Osteocyte (in vitro differentiated cells): ENCODE data around the gene EPS15. TPM values are rescaled to one million over a fixed set of nuclear protein-coding genes. Genes with fewer than 3 reads are reported as not detected.
"Not testable (repeated sequence)": the region's sequence is repeated elsewhere in the genome, so short reads cannot be mapped to it uniquely, and the experiment has no call there.

Source experiments
- DNase-seq: peaks from one replicate; pipeline ENCODE4 v3.0.0; 2021; ENCODE audit warnings: mixed read lengths; ENCODE audit not compliant: unreplicated experiment; ENCODE audit errors: extremely low spot score
- H3K27ac Mint-ChIP-seq: one replicate; pipeline ENCODE4 v1.8.0; 2021; ENCODE audit warnings: mild to moderate bottlenecking, mixed read lengths; ENCODE audit not compliant: unreplicated experiment
- H3K27me3 Mint-ChIP-seq: one replicate; pipeline ENCODE4 v1.8.0; 2021; ENCODE audit warnings: mixed read lengths; ENCODE audit not compliant: unreplicated experiment
- H3K36me3 Mint-ChIP-seq: one replicate; pipeline ENCODE4 v1.8.0; 2021; ENCODE audit warnings: mixed read lengths; ENCODE audit not compliant: unreplicated experiment
- H3K4me1 Mint-ChIP-seq: one replicate; pipeline ENCODE4 v1.8.0; 2021; ENCODE audit warnings: mixed read lengths; ENCODE audit not compliant: unreplicated experiment
- H3K4me3 Mint-ChIP-seq: one replicate; pipeline ENCODE4 v1.8.0; 2021; ENCODE audit warnings: mild to moderate bottlenecking, moderate library complexity, mixed read lengths; ENCODE audit not compliant: unreplicated experiment
- H3K9me3 Mint-ChIP-seq: one replicate; pipeline ENCODE4 v1.8.0; 2021; ENCODE audit warnings: mixed read lengths; ENCODE audit not compliant: unreplicated experiment
- total RNA-seq: library from RNA; stranded (reverse); gene quantifications from 2 replicates; pipeline ENCODE4 v1.2.1, GENCODE V29; 2021
- TF ChIP-seq, protein P1 (sequence below): fragments of 200-600 bp; sonication (generic); IDR thresholded peaks from 2 replicates; pipeline ENCODE4 v1.5.0; 2021; ENCODE audit warnings: antibody characterized with exemption, mild to moderate bottlenecking, moderate library complexity

EPS15 gene
- total RNA-seq, 1 donor from 2014 or later = 62.4 TPM

DNA sequence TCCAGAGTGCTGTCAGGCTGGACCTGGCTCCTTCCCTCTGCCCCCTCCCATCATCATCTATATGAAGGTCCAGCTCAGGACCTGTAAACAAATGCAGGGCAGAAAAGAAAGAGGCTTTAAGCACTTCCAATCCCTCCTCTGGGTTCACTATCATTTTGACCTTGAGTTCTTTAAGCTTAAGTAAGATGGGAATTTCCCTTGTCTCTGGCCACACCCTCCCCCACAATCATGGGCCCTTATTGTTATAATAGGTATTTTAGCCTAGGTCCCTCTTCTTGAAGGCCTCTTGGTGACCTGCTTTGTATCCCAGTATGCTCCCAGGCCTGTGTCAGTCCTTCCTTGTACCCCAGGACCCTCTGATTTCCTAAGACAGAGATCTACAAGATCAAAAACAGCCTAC is 45.1 kb upstream of the EPS15 start:
- H3K27me3 Mint-ChIP-seq = no peaks in the 10 kb centered on the region
- H3K36me3 Mint-ChIP-seq = no peaks in the 10 kb centered on the region
- H3K9me3 Mint-ChIP-seq = no peaks in the 10 kb centered on the region
- TF ChIP-seq, protein P1, sequence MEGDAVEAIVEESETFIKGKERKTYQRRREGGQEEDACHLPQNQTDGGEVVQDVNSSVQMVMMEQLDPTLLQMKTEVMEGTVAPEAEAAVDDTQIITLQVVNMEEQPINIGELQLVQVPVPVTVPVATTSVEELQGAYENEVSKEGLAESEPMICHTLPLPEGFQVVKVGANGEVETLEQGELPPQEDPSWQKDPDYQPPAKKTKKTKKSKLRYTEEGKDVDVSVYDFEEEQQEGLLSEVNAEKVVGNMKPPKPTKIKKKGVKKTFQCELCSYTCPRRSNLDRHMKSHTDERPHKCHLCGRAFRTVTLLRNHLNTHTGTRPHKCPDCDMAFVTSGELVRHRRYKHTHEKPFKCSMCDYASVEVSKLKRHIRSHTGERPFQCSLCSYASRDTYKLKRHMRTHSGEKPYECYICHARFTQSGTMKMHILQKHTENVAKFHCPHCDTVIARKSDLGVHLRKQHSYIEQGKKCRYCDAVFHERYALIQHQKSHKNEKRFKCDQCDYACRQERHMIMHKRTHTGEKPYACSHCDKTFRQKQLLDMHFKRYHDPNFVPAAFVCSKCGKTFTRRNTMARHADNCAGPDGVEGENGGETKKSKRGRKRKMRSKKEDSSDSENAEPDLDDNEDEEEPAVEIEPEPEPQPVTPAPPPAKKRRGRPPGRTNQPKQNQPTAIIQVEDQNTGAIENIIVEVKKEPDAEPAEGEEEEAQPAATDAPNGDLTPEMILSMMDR = no peak
- DNase-seq = no peak
- H3K4me3 Mint-ChIP-seq = no peak overlapping the region
- H3K27ac Mint-ChIP-seq = no peak overlapping the region
- peaks cover 15% of the 10 kb centered on the region for H3K4me1 Mint-ChIP-seq

DNA sequence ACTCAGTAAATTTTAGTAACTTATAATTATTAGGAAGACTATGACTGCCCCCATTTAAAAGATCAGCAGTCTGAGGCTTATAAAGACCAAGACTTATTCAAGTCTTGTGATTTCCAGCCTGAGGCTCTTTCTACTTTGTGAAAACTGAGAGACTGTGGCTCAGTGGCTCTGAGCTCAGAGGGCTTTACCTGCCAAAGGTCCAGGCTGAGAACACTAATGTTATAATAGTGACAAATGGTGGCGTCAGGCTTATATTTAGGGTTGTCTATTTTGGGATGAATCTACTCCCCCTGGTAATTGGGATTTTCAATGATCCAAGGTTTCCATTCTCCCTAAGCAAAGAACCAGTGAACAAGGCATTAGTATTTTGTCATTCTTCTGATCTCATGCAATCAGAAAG is 42.6 kb upstream of the EPS15 start:
- TF ChIP-seq, protein P1 = no peak
- H3K9me3 Mint-ChIP-seq = no peaks in the 10 kb centered on the region
- H3K27me3 Mint-ChIP-seq = no peaks in the 10 kb centered on the region
- no peak overlapping the region for H3K27ac Mint-ChIP-seq
- H3K4me1 Mint-ChIP-seq = peaks cover 23% of the 10 kb centered on the region
- H3K4me3 Mint-ChIP-seq = no peak overlapping the region
- H3K36me3 Mint-ChIP-seq = no peaks in the 10 kb centered on the region
- DNase-seq = no peak

DNA sequence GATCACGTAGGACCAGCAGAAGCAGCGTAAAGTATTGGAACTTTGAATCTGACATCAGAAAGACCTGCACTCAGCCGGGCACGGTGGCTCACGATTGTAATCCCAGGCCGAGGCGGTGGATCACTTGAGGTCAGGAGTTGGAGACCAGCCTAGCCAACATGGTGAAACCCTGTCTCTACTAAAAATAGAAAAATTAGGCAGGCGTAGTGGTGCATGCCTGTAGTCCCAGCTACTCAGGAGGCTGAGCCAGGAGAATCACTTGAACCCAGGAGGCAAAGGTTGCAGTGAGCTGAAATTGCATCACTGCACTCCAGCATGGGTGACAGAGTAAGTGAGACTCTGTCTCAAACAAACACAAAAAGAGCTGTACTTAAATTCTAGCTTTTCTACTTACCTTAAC is 41.8 kb upstream of the EPS15 start:
- H3K27ac Mint-ChIP-seq, H3K36me3 Mint-ChIP-seq, H3K27me3 Mint-ChIP-seq, H3K9me3 Mint-ChIP-seq, H3K4me3 Mint-ChIP-seq, DNase-seq: not testable (repeated sequence)
- peaks cover 26% of the 10 kb centered on the region for H3K4me1 Mint-ChIP-seq

DNA sequence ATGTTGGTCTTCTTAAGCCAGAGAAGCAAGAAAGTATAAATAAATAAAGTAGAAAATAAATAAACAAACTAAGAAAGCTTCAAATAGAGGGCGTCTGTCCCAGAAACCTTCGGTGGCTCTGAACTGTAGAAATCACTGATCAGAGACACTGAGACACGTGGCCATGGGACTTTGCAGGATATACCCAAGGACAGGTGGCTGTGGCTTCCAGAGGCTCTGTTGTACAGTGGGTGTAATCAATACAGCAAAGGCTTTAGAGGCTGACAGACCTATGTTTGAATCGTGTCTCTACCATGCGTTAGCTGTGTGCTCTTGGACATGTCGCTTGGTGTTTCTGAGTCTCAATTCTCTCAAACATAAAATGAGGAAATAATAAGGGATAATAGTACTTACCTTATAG is 41.0 kb upstream of the EPS15 start:
- Mint-ChIP-seq H3K36me3 (no peaks in the 10 kb centered on the region), H3K4me1 (peaks cover 26% of the 10 kb centered on the region), H3K27me3 (no peaks in the 10 kb centered on the region), H3K9me3 (no peaks in the 10 kb centered on the region), H3K4me3 (no peak overlapping the region), H3K27ac (no peak overlapping the region)
- TF ChIP-seq, protein P1 = no peak
- no peak for DNase-seq

DNA sequence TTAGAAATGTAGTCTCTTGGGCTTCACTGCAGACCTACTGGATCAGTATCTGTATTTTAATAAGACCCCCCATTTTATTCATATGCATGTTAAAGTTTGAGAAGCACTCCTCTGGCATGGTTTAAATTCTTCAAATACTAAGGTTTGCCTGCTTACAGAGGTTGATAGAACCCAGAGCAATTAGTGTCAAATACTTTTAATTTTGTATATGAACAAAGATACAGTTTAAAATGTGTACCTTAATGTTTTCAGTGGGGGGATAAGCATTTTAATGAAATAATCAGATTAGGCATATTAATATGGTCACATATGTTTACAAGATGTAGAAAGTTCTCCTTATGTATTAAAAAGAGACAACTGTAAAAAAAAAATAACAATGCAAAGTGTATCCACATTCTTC is 40.4 kb upstream of the EPS15 start:
- H3K36me3 Mint-ChIP-seq = no peaks in the 10 kb centered on the region
- peaks cover 26% of the 10 kb centered on the region for H3K4me1 Mint-ChIP-seq
- H3K4me3 Mint-ChIP-seq = no peak overlapping the region
- H3K27ac Mint-ChIP-seq = no peak overlapping the region
- no peak for DNase-seq
- TF ChIP-seq, protein P1 = no peak
- H3K9me3 Mint-ChIP-seq = no peaks in the 10 kb centered on the region
- no peaks in the 10 kb centered on the region for H3K27me3 Mint-ChIP-seq

- TF ChIP-seq, protein P1 = no peak
- H3K9me3 Mint-ChIP-seq = no peaks in the 10 kb centered on the region
- H3K27me3 Mint-ChIP-seq = no peaks in the 10 kb centered on the region
- peak overlapping the region; percentile 64 for H3K27ac Mint-ChIP-seq
- no peaks in the 10 kb centered on the region for H3K36me3 Mint-ChIP-seq
- DNase-seq = no peak
- peaks cover 23% of the 10 kb centered on the region for H3K4me1 Mint-ChIP-seq
- no peak overlapping the region for H3K4me3 Mint-ChIP-seq
Measured at GRCh38 chr1:51559064-51559500, 40.0 kb upstream of the EPS15 start.
